GM18505 (cell line): ENCODE data around the gene HS6ST3.

Experiments used
- ATAC-seq: cut with Tn5 transposase; IDR thresholded peaks from one replicate; pipeline ENCODE4 v1.9.1; 2021; ENCODE audit not compliant: unreplicated experiment
- POLR2A ChIP-seq: IDR thresholded peaks from 4 replicates; pipeline ENCODE4 v1.6.1; 2011; ENCODE audit warnings: borderline replicate concordance; ENCODE audit not compliant: insufficient read depth, insufficient read length; ENCODE audit errors: extremely low read depth

Gene HS6ST3

GRCh38 chr13:96273196-96273595 is 183.3 kb downstream of the HS6ST3 start:
- ATAC-seq = no peak
- TF ChIP-seq POLR2A = no peak

- no peak for ATAC-seq
- no peak for TF ChIP-seq POLR2A
Observed at GRCh38 chr13:96274046-96274445, 184.1 kb downstream of the HS6ST3 start.

- no peak for TF ChIP-seq POLR2A
- ATAC-seq = no peak
Observed at GRCh38 chr13:96279904-96280303, 190.0 kb downstream of the HS6ST3 start.

- no peak for TF ChIP-seq POLR2A
- ATAC-seq = no peak
Observed at GRCh38 chr13:96284971-96285370, 195.1 kb downstream of the HS6ST3 start.

GRCh38 chr13:96285729-96286128 is 195.8 kb downstream of the HS6ST3 start:
- no peak for TF ChIP-seq POLR2A
- ATAC-seq = no peak

- ATAC-seq = no peak
Observed at GRCh38 chr13:96294930-96295881, 205.3 kb downstream of the HS6ST3 start.

GRCh38 chr13:96297360-96297759 is 207.5 kb downstream of the HS6ST3 start:
- ATAC-seq = no peak
- no peak for TF ChIP-seq POLR2A

More at GRCh38 chr13:96294930-96295881, 205.3 kb downstream of the HS6ST3 start:
- TF ChIP-seq POLR2A = no peak

- no peak for ATAC-seq
- TF ChIP-seq POLR2A = no peak
Observed at GRCh38 chr13:96299235-96299634, 209.3 kb downstream of the HS6ST3 start.

- no peak for TF ChIP-seq POLR2A
- no peak for ATAC-seq
Observed at GRCh38 chr13:96308568-96308967, 218.7 kb downstream of the HS6ST3 start.

GRCh38 chr13:96314974-96315373 is 225.1 kb downstream of the HS6ST3 start:
- no peak for ATAC-seq
- no peak for TF ChIP-seq POLR2A

- TF ChIP-seq POLR2A = no peak
- no peak for ATAC-seq
Observed at GRCh38 chr13:96338030-96338429, 248.1 kb downstream of the HS6ST3 start.

GRCh38 chr13:96342286-96342685 is 252.4 kb downstream of the HS6ST3 start:
- no peak for TF ChIP-seq POLR2A
- ATAC-seq = no peak

GRCh38 chr13:96342852-96343465 is 253.1 kb downstream of the HS6ST3 start:
- ATAC-seq = no peak
- no peak for TF ChIP-seq POLR2A

GRCh38 chr13:96346921-96347320 is 257.0 kb downstream of the HS6ST3 start:
- TF ChIP-seq POLR2A = no peak
- no peak for ATAC-seq
